COLO668 (cell line): ENCODE results near the gene TKTL1.

ENCODE experiments used
- DNase-seq: peaks from one replicate; lab custom pipeline; 2025; ENCODE audit not compliant: unreplicated experiment; lab: John Stamatoyannopoulos, UW

TKTL1 gene

DNA sequence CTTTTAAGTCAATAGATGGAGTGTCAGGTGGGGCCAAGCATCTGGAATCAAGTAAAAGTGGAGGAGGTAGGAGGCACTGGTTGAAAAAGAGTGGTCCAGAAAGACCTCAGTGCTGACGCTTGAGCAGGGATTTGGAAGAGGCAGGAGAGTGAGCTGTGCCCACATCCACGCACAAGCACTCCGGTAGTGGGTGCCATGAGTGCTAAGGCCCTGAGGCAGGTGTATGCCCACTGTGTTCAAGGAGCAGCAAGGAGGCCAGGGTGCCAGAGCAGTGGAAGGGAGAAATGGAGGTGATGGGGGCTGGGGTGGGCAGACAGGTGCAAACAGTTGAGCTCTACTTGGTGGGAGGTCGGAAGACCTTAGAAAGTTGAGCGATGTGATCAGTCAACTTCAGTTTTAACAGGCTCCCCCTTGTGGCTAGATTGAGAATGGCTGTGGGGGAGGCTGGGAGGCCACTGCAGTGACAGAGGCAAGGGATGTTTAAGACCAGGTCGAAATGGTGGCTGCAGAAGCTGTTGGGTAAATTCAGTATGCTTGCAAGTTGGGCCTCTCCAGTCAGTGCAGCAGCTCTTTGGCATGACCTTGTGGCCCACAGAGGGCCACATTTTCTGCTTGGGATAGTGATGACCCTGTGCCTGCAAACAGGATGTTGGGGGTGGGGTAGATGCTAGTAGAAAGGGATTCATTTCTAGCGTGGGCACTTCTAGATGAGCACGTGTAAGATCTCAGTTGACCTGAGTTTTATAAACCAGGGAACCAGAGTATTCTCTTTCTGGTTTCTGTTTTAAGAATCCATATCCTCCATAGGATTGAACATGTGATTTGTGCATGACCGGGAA lies 12.7 kb downstream of the TKTL1 start:
- peak; percentile 51 for DNase-seq

DNA sequence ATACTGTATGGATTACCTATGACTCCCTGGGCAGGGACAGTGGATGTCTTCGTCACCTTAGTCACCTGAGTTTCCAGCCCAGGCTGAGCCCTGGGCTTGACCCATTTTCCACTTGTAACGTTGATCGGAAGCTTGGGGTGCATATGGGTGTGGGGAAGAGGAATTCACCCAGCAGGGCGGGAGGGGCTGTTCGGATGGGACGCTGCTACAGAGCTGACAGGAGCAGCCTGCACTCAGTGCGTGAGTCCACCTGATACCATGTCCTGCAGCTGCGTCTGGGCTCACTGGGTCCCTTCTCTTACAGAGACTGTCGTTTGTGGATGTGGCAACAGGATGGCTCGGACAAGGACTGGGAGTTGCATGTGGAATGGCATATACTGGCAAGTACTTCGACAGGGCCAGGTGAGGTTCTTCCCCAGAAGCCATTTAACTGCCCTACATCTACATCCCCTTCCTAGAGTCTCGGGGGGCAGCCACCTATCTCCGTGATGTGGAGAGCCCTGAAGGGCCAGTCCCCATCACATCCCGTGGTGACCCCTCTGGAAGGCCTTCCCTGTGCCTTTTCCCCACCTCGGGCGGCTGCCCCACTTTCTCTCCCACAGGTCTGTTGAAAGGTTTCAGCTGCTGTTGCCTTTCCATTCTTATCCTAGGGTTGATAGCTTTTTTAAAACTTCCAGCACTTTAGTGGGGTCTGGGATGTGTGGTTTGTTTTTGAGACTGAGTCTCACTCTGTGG lies 13.6 kb downstream of the TKTL1 start:
- DNase-seq = no peak

DNA sequence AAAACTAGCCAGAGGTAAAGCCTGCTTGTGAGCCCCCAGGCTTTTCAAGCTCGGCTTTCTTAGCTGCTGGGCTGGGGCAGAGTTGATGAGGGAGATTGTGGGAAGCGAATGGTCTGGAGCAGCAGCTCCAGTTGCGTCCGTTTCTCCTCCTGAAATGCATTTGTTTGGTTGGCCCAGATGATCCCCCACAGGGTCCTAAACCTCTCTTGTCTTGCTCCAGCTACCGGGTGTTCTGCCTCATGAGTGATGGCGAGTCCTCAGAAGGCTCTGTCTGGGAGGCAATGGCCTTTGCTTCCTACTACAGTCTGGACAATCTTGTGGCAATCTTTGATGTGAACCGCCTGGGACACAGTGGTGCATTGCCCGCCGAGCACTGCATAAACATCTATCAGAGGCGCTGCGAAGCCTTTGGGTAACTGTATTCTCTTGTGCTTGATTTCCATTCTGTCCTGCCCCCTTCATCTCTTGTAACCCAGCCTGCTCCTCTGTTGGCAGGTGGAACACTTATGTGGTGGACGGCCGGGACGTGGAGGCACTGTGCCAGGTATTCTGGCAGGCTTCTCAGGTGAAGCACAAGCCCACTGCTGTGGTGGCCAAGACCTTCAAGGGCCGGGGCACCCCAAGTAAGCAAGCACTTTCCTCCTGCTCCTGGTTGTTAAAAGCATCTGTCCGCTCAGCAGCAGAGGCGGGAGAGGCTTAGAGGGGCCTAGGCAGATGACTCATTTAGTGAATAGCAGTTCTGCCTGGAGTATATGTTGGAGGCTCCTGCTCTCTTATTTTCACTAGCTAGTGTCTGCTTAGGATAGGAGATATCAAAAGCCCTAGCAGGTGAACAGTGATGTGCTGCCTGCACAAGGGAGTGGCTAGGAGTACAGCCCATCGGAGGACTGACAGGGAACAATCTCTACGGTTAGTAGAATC lies 15.3 kb downstream of the TKTL1 start:
- DNase-seq = no peak

DNA sequence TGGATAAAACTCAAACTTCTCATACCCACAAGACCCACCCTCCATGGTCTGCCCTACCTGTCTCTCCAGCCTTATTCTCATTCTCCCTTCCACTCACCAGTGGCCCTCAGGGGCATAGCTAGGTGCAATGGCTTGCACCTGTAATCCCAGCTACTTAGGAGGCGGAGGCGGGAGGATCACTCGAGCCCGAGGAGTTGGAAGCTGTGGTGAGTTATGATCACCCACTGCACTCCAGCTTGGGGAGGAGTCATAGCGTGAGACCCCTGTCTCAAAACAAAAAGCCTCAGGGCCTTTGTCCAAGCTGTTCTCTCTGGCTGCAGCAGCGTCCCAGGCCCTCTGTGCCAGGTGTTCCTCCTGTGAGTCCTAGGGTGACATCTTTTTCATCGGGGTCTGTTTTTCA lies 16.5 kb downstream of the TKTL1 start:
- DNase-seq = no peak

DNA sequence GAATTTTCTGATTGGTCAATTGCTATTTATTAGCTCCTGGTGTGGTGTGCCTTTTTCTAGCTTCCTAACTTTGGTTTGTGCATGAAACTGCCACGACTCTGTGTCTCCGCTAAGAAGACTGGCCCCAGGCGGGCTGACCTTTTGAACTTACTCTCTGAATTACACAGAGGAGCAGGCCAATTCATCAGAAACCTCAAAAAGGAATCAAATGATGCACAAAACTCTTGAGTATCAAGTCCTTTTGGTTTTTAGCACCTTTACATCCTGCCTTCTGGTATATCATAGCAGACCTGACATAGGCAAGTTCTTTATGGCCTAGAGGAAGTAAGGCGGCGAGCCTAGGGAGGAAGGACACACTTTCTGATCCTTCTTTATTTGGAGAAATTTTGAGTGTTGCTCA lies 17.6 kb downstream of the TKTL1 start:
- DNase-seq = no peak

DNA sequence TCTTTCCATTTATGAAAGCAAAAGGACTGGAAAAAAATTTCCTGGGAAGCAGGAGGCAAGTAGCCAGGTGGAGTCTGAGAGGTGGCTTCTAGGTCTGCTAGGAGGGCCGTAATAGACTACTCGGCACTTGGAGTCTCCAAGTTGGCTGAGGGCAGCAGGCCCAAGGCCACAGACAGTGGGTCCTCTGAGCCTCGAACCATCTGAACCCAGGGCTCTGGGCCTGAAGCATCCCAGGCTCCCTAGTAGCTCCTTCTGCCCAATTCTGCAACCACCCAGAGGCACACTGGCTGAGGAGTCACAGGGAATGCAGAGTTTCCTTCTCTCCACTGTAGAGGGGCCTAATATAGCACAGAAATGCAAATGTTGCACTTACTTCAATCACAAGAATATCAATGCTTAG lies 19.8 kb downstream of the TKTL1 start:
- DNase-seq = no peak

DNA sequence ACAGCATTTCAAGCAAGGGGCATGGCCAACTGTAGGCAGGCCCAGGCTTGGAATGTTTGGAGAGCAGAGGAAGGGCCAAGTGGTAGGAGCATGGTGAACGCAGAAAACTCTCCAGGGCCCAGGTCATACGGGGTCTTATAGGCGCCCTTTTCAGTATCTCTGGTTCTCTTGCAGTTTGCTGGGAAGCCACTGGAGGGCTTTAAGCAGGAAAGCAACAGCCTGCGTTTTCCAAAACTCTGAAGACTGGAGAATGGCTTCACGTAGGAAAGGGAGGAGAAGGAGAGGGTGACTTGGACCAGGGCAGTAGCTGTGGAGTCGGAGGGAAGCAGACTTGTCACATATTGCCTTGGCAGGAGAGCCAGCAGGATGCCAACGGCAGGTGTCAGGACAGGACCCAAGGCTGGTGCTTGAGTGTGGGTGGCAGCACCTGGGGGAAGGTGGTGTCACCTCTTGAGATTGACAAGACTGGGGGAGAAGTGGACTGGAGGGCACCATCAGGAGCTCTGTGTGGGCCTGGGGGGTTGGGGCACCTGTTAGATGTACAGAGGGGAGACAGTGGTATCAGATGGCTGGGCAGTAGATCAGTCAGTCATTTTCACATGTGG lies 21.9 kb downstream of the TKTL1 start:
- DNase-seq = peak; percentile 22

GRCh38 chrX:154320406-154320805 lies 24.8 kb downstream of the TKTL1 start:
- no peak for DNase-seq

GRCh38 chrX:154321152-154321551 lies 25.6 kb downstream of the TKTL1 start:
- DNase-seq = no peak

DNA sequence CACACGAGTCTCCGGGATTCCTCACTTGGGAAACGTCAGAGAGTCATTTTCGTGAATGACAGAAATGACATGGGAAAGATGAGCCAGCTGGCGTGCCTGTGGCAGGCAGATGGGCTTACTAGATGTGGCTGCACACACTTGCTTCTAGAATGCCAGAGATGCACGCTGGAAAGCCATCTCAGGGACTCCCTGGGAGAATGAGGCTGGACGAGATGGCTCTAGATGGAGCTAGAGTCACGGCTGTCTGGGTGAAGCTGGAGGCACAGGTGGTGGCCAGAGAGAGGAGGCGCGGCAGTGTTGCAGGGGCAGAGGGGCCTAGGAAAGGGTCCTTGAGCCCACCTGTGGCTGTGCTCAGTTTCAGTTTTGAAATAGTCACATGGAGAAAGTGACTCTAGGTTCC lies 26.0 kb downstream of the TKTL1 start:
- DNase-seq = peak; percentile 20

GRCh38 chrX:154322890-154323289 lies 27.3 kb downstream of the TKTL1 start:
- no peak for DNase-seq

GRCh38 chrX:154323537-154323936 lies 27.9 kb downstream of the TKTL1 start:
- DNase-seq = no peak

DNA sequence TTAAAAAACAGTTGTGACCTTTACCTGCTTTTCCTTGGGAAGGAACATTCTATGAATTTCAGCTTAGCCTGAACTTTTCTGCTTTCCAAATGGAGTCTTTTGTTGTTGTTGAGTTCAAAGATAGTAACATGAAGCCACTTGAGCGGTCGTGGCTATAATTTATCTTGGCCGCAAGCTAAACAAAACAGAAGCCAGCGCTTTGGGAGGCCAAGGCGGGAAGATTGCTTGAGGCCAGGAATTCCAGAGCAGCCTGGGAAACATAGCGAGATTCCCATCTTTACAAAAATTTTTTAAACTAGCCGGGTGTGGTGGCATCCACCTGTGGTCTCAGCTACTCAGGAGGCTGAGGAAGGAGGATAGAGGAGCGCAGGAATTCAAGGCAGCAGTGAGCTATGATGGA lies 29.9 kb downstream of the TKTL1 start:
- no peak for DNase-seq

GRCh38 chrX:154327038-154327820 lies 31.6 kb downstream of the TKTL1 start:
- DNase-seq = no peak

DNA sequence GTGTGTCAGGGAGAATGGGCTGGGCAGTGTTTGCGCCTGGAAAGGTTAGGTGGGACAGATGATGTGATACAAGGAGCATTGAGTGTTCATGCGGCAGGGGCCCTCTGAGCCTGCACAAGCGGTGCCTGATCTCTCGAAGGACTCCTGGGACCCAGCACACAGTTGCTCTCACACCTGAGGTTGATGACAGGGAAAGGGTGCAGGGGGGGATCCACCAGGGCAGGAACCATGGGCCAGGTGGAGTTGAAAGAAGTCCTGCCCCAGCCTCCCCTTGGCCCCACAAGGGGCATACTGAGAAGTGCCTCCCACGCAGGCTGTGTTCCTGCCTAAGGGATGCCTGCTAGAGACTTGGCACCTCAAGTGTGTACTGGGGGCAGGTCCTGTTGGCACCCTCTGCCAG lies 33.1 kb downstream of the TKTL1 start:
- no peak for DNase-seq

GRCh38 chrX:154329294-154329693 lies 33.7 kb downstream of the TKTL1 start:
- DNase-seq = peak; percentile 34

DNA sequence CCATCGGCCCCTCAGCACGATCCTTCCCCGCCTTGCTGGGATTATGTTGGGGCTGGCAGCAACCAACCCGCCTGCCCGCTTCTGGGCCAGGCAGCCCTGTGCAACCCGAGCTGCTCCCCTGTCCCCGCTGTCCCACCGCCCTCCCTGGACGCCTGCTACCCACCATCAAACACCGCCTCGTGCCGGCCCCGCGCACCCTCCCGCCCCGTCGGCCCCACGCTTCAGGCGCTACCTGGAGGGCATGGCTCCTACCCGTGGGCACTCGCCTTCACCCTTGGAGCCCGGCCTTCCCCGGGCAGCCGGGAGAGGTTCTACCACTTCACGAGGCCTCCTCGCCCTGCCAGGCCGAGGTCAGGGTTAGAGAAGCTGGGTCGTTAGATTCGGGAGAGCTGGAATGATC lies 37.0 kb downstream of the TKTL1 start:
- DNase-seq = no peak

DNA sequence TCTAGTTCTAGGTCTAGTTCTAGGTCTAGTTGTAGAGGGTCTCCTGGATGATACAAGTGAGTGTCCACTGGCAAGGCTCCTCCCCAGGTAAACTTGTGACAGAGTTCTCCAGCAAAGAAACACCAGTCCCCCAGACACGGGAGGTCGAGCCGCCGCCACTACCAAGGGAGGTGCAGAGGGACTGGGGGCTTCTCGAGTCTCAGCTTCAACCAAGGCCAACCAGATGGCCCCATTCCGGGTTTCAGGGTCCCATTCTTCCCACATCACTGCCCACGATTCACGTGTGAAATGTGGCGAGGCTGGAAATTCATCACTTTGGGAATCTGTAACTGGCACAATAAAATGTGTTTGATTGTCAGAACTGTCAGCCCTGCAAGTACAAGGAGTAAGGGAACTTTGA lies 37.5 kb downstream of the TKTL1 start:
- no peak for DNase-seq

DNA sequence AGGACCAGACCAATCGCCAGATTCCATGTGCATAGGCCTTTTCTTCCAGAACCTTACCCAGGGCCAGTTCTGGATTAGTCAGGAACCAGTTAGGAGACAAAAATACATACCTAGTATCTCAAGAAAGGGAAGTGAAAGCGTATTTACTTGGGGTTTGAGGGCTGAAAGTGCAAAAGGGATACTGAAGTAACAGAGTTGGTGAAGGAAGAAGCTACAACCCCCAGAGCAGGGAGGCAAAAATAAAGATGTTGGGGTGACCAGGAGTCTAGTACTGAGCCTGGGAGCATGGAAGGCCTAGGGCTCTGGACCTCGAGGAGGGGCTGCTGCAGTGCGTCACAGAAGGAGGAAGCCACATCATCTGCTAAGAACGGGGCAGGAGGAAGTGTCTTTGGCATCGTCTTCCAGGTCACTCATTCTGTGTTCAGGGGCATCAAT lies 38.3 kb downstream of the TKTL1 start:
- DNase-seq = no peak

- DNase-seq = no peak
Observed at GRCh38 chrX:154334496-154334895, 38.9 kb downstream of the TKTL1 start.
